ENCODE data around the gene TTC13.

DNA sequence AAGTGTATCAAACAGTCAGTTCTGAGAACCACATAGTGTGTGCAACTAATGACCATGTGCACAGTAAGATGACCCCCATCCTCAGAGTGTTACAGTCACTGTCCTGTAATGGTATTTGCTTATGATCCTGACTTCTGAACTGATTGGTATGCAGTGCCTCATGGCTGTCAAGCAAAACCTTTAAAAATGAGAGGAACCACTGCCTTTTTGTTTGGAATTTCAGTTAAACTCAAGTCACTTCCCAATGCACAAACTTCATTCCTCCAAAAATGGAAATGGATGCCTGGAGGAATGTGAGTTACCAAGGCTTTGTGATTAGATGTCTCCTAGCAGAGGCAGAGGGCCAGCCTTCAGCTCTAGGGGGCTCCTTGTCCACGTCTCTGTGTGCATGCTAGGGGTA, 120.8 kb downstream of the TTC13 start:
- TF ChIP-seq, protein P1, sequence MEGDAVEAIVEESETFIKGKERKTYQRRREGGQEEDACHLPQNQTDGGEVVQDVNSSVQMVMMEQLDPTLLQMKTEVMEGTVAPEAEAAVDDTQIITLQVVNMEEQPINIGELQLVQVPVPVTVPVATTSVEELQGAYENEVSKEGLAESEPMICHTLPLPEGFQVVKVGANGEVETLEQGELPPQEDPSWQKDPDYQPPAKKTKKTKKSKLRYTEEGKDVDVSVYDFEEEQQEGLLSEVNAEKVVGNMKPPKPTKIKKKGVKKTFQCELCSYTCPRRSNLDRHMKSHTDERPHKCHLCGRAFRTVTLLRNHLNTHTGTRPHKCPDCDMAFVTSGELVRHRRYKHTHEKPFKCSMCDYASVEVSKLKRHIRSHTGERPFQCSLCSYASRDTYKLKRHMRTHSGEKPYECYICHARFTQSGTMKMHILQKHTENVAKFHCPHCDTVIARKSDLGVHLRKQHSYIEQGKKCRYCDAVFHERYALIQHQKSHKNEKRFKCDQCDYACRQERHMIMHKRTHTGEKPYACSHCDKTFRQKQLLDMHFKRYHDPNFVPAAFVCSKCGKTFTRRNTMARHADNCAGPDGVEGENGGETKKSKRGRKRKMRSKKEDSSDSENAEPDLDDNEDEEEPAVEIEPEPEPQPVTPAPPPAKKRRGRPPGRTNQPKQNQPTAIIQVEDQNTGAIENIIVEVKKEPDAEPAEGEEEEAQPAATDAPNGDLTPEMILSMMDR (conservative IDR thresholded peaks at IDR 0.05; ENCODE audit: low read depth, low read length): no peak
- no peak for TF ChIP-seq EZH2 (IDR thresholded peaks at IDR 0.05; ENCODE audit: low read length, unreplicated experiment)
